PC-3 (cell line): ENCODE data around the gene PGAM2. TPM values are rescaled to one million over a fixed set of nuclear protein-coding genes. Genes with fewer than 3 reads are reported as not detected.
A peak's percentile ranks its signal among the peaks of the same experiment; 100 is the strongest.

Experiments
- ATAC-seq: fragments of 200-7000 bp; cut with Tn5 transposase; 2 replicates; pipeline ENCODE4 v1.9.1; 2020; ENCODE audit warnings: mild to moderate bottlenecking, moderate library complexity
- BruUV-seq: library from RNA; stranded (reverse); fragments of 400-500 nt; replicated peaks from 2 replicates; lab custom pipeline; 2021; lab: Mats Ljungman, UMichigan
- CTCF ChIA-PET: fragments of 300-600 bp; sonication (Branson Sonifier 250); formaldehyde crosslinking; loops from one replicate; lab custom pipeline; 2022; ENCODE audit warnings: antibody characterized with exemption; lab: Charles Lee
- POLR2A ChIA-PET: fragments of 300-600 bp; sonication (Branson Sonifier 250); formaldehyde crosslinking; loops from one replicate; lab custom pipeline; 2022; ENCODE audit warnings: antibody characterized with exemption; ENCODE audit not compliant: unreplicated experiment; lab: Charles Lee
- DNase-seq: peaks from one replicate; pipeline ENCODE4 v3.0.0-alpha.2; 2015
- H2AFZ ChIP-seq: fragments of 300-600 bp; sonication (generic); 2 replicates; pipeline ENCODE4 v1.6.0; 2016; ENCODE audit warnings: antibody characterized with exemption, low read length
- H3F3A ChIP-seq: fragments of 300-600 bp; sonication (generic); one replicate; pipeline ENCODE4 v1.6.0; 2017; ENCODE audit warnings: antibody characterized with exemption, low read length, control low read depth, mild to moderate bottlenecking; ENCODE audit not compliant: unreplicated experiment
- H3K27ac ChIP-seq: fragments of 300-600 bp; sonication (generic); 2 replicates; pipeline ENCODE4 v1.5.1; 2016; ENCODE audit warnings: mild to moderate bottlenecking, low read length
- H3K27me3 ChIP-seq: fragments of 300-600 bp; sonication (generic); 2 replicates; pipeline ENCODE4 v1.6.1; 2016; ENCODE audit warnings: low read length, mixed read lengths
- H3K36me3 ChIP-seq: fragments of 300-600 bp; sonication (generic); 2 replicates; pipeline ENCODE4 v1.6.1; 2016; ENCODE audit warnings: low read depth, mixed run types, low read length, mixed read lengths
- H3K4me1 ChIP-seq: fragments of 300-600 bp; sonication (generic); 2 replicates; pipeline ENCODE4 v1.5.1; 2016; ENCODE audit warnings: low read length; ENCODE audit not compliant: insufficient read depth
- H3K4me2 ChIP-seq: fragments of 300-600 bp; sonication (generic); 2 replicates; pipeline ENCODE4 v1.6.0; 2016; ENCODE audit warnings: low read length
- H3K4me3 ChIP-seq: fragments of 300-600 bp; sonication (generic); 2 replicates; pipeline ENCODE4 v1.5.1; 2016; ENCODE audit warnings: mild to moderate bottlenecking, low read length, mixed read lengths
- H3K79me2 ChIP-seq: fragments of 300-600 bp; sonication (generic); 2 replicates; pipeline ENCODE4 v1.6.1; 2017; ENCODE audit warnings: low read length, mixed read lengths
- H3K9ac ChIP-seq: fragments of 300-600 bp; sonication (generic); 2 replicates; pipeline ENCODE4 v1.6.0; 2016; ENCODE audit warnings: mild to moderate bottlenecking, low read length
- H3K9me2 ChIP-seq: fragments of 300-600 bp; sonication (generic); replicated peaks from 2 replicates; pipeline ENCODE4 v1.6.1; 2016; ENCODE audit warnings: mixed run types, low read length, mixed read lengths
- H3K9me3 ChIP-seq: fragments of 300-600 bp; sonication (generic); 2 replicates; pipeline ENCODE4 v1.6.1; 2016; ENCODE audit warnings: low read length, mixed read lengths
- H4K20me1 ChIP-seq: fragments of 300-600 bp; sonication (generic); 2 replicates; pipeline ENCODE4 v1.6.1; 2016; ENCODE audit warnings: low read length, mixed read lengths
- EZH2 ChIP-seq: fragments of 300-600 bp; sonication (generic); IDR thresholded peaks from one replicate; pipeline ENCODE4 v1.6.1; 2017; ENCODE audit warnings: antibody characterized with exemption, mild to moderate bottlenecking, low read length; ENCODE audit not compliant: unreplicated experiment
- EZH2phosphoT487 ChIP-seq: fragments of 300-600 bp; sonication (generic); IDR thresholded peaks from 2 replicates; pipeline ENCODE4 v1.6.1; 2018; ENCODE audit warnings: mild to moderate bottlenecking, antibody characterized with exemption, low read length, borderline replicate concordance
- intact Hi-C: fragments of 100-400 bp; cut with micrococcal nuclease; formaldehyde crosslinking; loops from 2 replicates; pipeline ENCODE4 v1.9.0; 2023
- total RNA-seq: library from RNA; depleted of rRNA; stranded (reverse); fragments of >200 nt; gene quantifications from 2 replicates; pipeline ENCODE4 v1.2.3, GENCODE V29; 2014
- TF ChIP-seq, protein P1 (sequence below): fragments of 300-600 bp; sonication (generic); conservative IDR thresholded peaks from 2 replicates; pipeline ENCODE4 v1.5.1; 2017; ENCODE audit warnings: antibody characterized with exemption, low read depth, mild to moderate bottlenecking, low read length

Gene PGAM2
- total RNA-seq, 1 experiment from 2014 or later: 0.95 TPM

DNA sequence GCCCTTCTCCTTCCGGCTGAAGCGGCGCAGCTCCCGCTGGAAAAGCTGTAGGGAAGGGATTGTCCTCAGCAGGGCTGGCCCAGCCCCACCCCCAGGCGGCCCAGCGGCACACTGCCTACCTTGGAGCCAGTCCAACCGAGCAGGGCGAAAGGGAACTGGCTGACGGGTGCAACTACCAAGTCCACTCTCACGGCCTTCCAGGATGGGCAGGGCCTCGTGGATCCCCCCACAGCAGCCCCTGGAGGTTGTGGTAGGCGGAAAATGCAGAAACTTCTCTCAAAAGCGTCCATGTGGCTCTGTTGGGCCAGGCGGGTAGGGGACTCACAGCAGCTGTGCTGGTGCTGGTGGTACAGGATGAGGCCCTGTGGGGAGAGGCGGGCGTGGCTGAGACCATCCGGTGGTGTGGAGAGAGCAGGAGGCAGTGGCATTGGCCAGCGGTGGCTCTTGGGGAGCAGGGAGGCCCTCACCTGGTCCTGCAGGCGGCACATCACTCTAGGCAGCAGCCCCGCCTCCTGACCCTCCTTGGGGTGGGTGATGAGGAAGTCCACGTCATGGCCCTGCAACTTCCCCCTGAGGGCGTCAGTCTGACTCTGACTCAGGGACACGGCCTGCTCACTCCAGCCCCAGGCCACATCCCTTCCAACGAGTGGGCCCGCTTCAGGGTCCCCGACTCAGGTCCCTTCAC lies 8.4 kb upstream of the PGAM2 start:
- Histone ChIP-seq H3K4me3 (peak overlapping the region; percentile 67), H3K9me3 (no peaks in the 10 kb centered on the region), H3K79me2 (peaks cover 5% of the 10 kb centered on the region; the same call in 1 of the 2 replicates), H3K4me1 (peaks cover 49% of the 10 kb centered on the region), H4K20me1 (no peaks in the 10 kb centered on the region), H2AFZ (peak overlapping the region; percentile 57), H3K4me2 (peak overlapping the region; percentile 93), H3K9me2 (no peaks in the 10 kb centered on the region), H3K36me3 (peaks cover 16% of the 10 kb centered on the region; the same call in 1 of the 2 replicates), H3F3A (peaks cover 12% of the 10 kb centered on the region), H3K27ac (peak overlapping the region; percentile 99), H3K9ac (peak overlapping the region; percentile 91), H3K27me3 (no peaks in the 10 kb centered on the region)
- ATAC-seq (peak; percentile 63), DNase-seq (peak; percentile 87)
- ChIA-PET CTCF (no interaction called here), POLR2A (no interaction called here)
- TF ChIP-seq, protein P1, sequence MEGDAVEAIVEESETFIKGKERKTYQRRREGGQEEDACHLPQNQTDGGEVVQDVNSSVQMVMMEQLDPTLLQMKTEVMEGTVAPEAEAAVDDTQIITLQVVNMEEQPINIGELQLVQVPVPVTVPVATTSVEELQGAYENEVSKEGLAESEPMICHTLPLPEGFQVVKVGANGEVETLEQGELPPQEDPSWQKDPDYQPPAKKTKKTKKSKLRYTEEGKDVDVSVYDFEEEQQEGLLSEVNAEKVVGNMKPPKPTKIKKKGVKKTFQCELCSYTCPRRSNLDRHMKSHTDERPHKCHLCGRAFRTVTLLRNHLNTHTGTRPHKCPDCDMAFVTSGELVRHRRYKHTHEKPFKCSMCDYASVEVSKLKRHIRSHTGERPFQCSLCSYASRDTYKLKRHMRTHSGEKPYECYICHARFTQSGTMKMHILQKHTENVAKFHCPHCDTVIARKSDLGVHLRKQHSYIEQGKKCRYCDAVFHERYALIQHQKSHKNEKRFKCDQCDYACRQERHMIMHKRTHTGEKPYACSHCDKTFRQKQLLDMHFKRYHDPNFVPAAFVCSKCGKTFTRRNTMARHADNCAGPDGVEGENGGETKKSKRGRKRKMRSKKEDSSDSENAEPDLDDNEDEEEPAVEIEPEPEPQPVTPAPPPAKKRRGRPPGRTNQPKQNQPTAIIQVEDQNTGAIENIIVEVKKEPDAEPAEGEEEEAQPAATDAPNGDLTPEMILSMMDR: no peak
- TF ChIP-seq EZH2phosphoT487 (no peak), EZH2 (no peak)
- intact Hi-C loops: no loop called here
- BruUV-seq: no TSS peak

DNA sequence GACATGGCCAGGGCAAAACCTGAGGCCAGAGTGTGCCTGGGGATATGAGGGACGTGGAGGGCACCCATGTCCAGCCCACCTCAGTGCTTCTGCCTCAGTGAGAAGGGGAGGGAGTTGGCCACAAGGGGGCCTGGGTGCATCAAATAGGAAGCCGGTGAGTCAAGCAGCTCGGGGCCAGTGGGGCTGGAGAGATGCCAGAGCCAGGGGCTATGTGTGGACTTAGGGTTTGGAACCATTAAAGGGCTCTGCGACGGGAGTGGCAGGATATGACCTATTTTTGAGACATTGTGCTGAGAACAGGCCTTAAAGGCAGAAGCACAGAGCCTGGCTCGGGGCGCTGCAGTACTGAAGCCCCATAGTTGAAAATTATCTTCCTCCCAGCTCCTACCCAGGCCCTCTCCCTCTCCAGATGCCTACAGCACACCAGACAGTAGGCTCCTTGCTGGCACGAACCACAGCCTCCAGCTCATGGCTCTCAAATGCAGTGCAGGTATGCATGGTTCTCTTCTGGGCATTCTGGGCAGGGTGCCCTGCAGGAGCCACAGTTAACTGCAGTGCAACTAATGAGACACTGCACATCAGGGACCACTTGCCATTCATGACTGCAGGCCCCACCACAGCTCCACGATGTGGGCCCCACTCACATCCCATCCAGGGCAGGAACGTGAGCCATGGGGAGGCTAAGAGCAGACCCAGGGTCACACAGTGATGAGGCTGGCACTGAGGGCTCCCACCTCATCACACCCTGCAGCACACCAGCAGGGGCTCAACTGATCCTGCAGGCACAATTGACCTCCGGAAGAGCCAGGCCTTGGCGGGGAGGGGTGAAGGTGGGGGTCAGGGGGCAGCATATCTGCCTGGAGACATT lies 7.2 kb upstream of the PGAM2 start:
- intact Hi-C loops: loop anchor here (1.0 kb wide), 2 partner anchors 51 to 124 kb away; partner anchors contain the start of gene POLD2
- peaks cover 13% of the 10 kb centered on the region; the same call in 1 of the 2 replicates for H3K36me3 ChIP-seq
- no peaks in the 10 kb centered on the region for H3K27me3 ChIP-seq
- ATAC-seq (peak; percentile 53), DNase-seq (peak; percentile 98)
- H3F3A ChIP-seq: peaks cover 16% of the 10 kb centered on the region
- H3K4me2 ChIP-seq: peak overlapping the region; percentile 93
- peak overlapping the region; percentile 99 for H3K27ac ChIP-seq
- no peak overlapping the region for H2AFZ ChIP-seq
- CTCF ChIA-PET: interaction anchor here (0.5 to 1.0 kb wide), 4 partner anchors 53 to 124 kb away, joined by 3 to 4 read pairs (median 4); no protein-coding TSS in a partner anchor
- BruUV-seq: no TSS peak
- TF ChIP-seq, protein P1: peak; percentile 84
- TF ChIP-seq EZH2 (no peak), EZH2phosphoT487 (no peak)
- H4K20me1 ChIP-seq: no peaks in the 10 kb centered on the region
- peak overlapping the region; percentile 67 for H3K4me3 ChIP-seq
- H3K9me3 ChIP-seq: no peaks in the 10 kb centered on the region
- H3K9me2 ChIP-seq: no peaks in the 10 kb centered on the region
- POLR2A ChIA-PET: interaction anchor here (0.5 kb wide), 1 partner anchor 9 kb away, joined by 3 read pairs; no protein-coding TSS in a partner anchor
- peak overlapping the region; percentile 91 for H3K9ac ChIP-seq
- peaks cover 5% of the 10 kb centered on the region; the same call in 1 of the 2 replicates for H3K79me2 ChIP-seq
- peaks cover 49% of the 10 kb centered on the region for H3K4me1 ChIP-seq
